Measurements from ENCODE around the gene RTBDN.

- TF ChIP-seq EZH2 (IDR thresholded peaks at IDR 0.05; ENCODE audit: insufficient read depth, poor library complexity, severe bottlenecking) (no peak), EZH2phosphoT487 (IDR thresholded peaks at IDR 0.05; ENCODE audit: insufficient read depth, low read depth) (no peak)
These were observed 39.4 kb downstream of the RTBDN start for GRCh38 chr19:12794971-12795381.
